ENCODE data around the gene OPN1SW. TPM values are rescaled to one million over a fixed set of nuclear protein-coding genes. Genes with fewer than 3 reads are reported as not detected.

OPN1SW gene
- total RNA-seq, 3 donors from 2014 or later (not counting 1 experiment from before 2014, with no cell fraction given) = not detected

- no peaks in the 10 kb centered on the region for H3K27me3 Mint-ChIP-seq (ENCODE audit: low read depth in 2 of 2)
- intact Hi-C loops (cut with micrococcal nuclease) = no loop called here
- H3K4me1 Mint-ChIP-seq = peaks cover 5% of the 10 kb centered on the region in 2 donors
- TF ChIP-seq CTCF (IDR thresholded peaks at IDR 0.05) = no peak
- Histone ChIP-seq H3K27ac (ENCODE audit: low read length) (no peak overlapping the region), H3K4me1 (ENCODE audit: control insufficient read depth, insufficient read depth, low read length) (no peaks in the 10 kb centered on the region), H3K27me3 (ENCODE audit: control insufficient read depth, insufficient read depth, low read length) (no peaks in the 10 kb centered on the region), H3K36me3 (ENCODE audit: control insufficient read depth, insufficient read depth, low read length) (peaks cover 60% of the 10 kb centered on the region), H3K4me3 (ENCODE audit: low read length) (no peak overlapping the region), H3K9me3 (ENCODE audit: control insufficient read depth, insufficient read depth, low read length) (no peaks in the 10 kb centered on the region)
- no peaks in the 10 kb centered on the region for H3K9me3 Mint-ChIP-seq
- no peak overlapping the region for H3K27ac Mint-ChIP-seq
- peaks cover 3% of the 10 kb centered on the region for H3K36me3 Mint-ChIP-seq
- DNase-seq (no peak), ATAC-seq (no peak)
- H3K4me3 Mint-ChIP-seq = no peak overlapping the region
Observed at GRCh38 chr7:128759242-128759641, 16.4 kb downstream of the OPN1SW start.

GRCh38 chr7:128758553-128758952, 17.0 kb downstream of the OPN1SW start:
- Histone ChIP-seq H3K27me3 (ENCODE audit: control insufficient read depth, insufficient read depth, low read length) (no peaks in the 10 kb centered on the region), H3K36me3 (ENCODE audit: control insufficient read depth, insufficient read depth, low read length) (peaks cover 58% of the 10 kb centered on the region), H3K4me1 (ENCODE audit: control insufficient read depth, insufficient read depth, low read length) (no peaks in the 10 kb centered on the region), H3K27ac (ENCODE audit: low read length) (no peak overlapping the region), H3K4me3 (ENCODE audit: low read length) (no peak overlapping the region), H3K9me3 (ENCODE audit: control insufficient read depth, insufficient read depth, low read length) (no peaks in the 10 kb centered on the region)
- no peak overlapping the region for H3K27ac Mint-ChIP-seq
- no peak for TF ChIP-seq CTCF (IDR thresholded peaks at IDR 0.05)
- no peak for ATAC-seq
- WGBS (ENCODE audit: insufficient coverage) = 100% methylated on average over 1 of the region's 1 CpG
- peaks cover 5% of the 10 kb centered on the region in 2 donors for H3K4me1 Mint-ChIP-seq
- peaks cover 8% of the 10 kb centered on the region for H3K36me3 Mint-ChIP-seq
- no peaks in the 10 kb centered on the region for H3K27me3 Mint-ChIP-seq (ENCODE audit: low read depth in 2 of 2)
- H3K9me3 Mint-ChIP-seq = no peaks in the 10 kb centered on the region
- intact Hi-C loops (cut with micrococcal nuclease) = no loop called here
- no peak overlapping the region for H3K4me3 Mint-ChIP-seq
- no peak for DNase-seq

- Mint-ChIP-seq H3K9me3 (no peaks in the 10 kb centered on the region), H3K27ac (no peak overlapping the region), H3K27me3 (ENCODE audit: low read depth in 2 of 2) (no peaks in the 10 kb centered on the region), H3K4me3 (no peak overlapping the region), H3K36me3 (peaks cover 8% of the 10 kb centered on the region), H3K4me1 (peaks cover 5 to 10% of the 10 kb centered on the region in 2 donors)
- ATAC-seq (no peak), DNase-seq (no peak)
- H3K27ac ChIP-seq (ENCODE audit: low read length) = no peak overlapping the region
- no peak overlapping the region for H3K4me3 ChIP-seq (ENCODE audit: low read length)
- H3K27me3 ChIP-seq (ENCODE audit: control insufficient read depth, insufficient read depth, low read length) = no peaks in the 10 kb centered on the region
- H3K4me1 ChIP-seq (ENCODE audit: control insufficient read depth, insufficient read depth, low read length) = no peaks in the 10 kb centered on the region
- TF ChIP-seq CTCF (IDR thresholded peaks at IDR 0.05) = no peak
- WGBS (ENCODE audit: insufficient coverage) = no CpG with 5 or more reads among the region's 2 CpGs
- intact Hi-C loops (cut with micrococcal nuclease) = no loop called here
- peaks cover 65% of the 10 kb centered on the region for H3K36me3 ChIP-seq (ENCODE audit: control insufficient read depth, insufficient read depth, low read length)
- H3K9me3 ChIP-seq (ENCODE audit: control insufficient read depth, insufficient read depth, low read length) = no peaks in the 10 kb centered on the region
Observed at GRCh38 chr7:128757203-128757602, 18.4 kb downstream of the OPN1SW start.

- Histone ChIP-seq H3K27ac (ENCODE audit: low read length) (no peak overlapping the region), H3K9me3 (ENCODE audit: control insufficient read depth, insufficient read depth, low read length) (no peaks in the 10 kb centered on the region), H3K4me3 (ENCODE audit: low read length) (no peak overlapping the region), H3K36me3 (ENCODE audit: control insufficient read depth, insufficient read depth, low read length) (peaks cover 59% of the 10 kb centered on the region), H3K4me1 (ENCODE audit: control insufficient read depth, insufficient read depth, low read length) (no peaks in the 10 kb centered on the region), H3K27me3 (ENCODE audit: control insufficient read depth, insufficient read depth, low read length) (no peaks in the 10 kb centered on the region)
- WGBS (ENCODE audit: insufficient coverage) = 96% methylated on average over 5 of the region's 5 CpGs
- Mint-ChIP-seq H3K4me1 (peaks cover 5 to 10% of the 10 kb centered on the region in 2 donors), H3K27ac (no peak overlapping the region), H3K36me3 (peaks cover 8% of the 10 kb centered on the region), H3K4me3 (no peak overlapping the region), H3K9me3 (no peaks in the 10 kb centered on the region), H3K27me3 (ENCODE audit: low read depth in 2 of 2) (no peaks in the 10 kb centered on the region)
- DNase-seq (no peak), ATAC-seq (no peak)
- intact Hi-C loops (cut with micrococcal nuclease) = no loop called here
- no peak for TF ChIP-seq CTCF (IDR thresholded peaks at IDR 0.05)
Observed at GRCh38 chr7:128755819-128756476, 19.6 kb downstream of the OPN1SW start.

Measured in natural killer cell (primary cell).